HG02870 (cell line): Measurements from ENCODE around the gene TMEM203.

Source experiments
- ATAC-seq: cut with Tn5 transposase; IDR thresholded peaks from one replicate; pipeline ENCODE4 v1.9.1; 2021; ENCODE audit warnings: mild to moderate bottlenecking, moderate library complexity; ENCODE audit not compliant: unreplicated experiment

Gene TMEM203

GRCh38 chr9:137219757-137220316 is 14.4 kb upstream of the TMEM203 start:
- ATAC-seq: no peak

GRCh38 chr9:137218754-137219271 is 13.4 kb upstream of the TMEM203 start:
- no peak for ATAC-seq

GRCh38 chr9:137218212-137218753 is 12.8 kb upstream of the TMEM203 start:
- ATAC-seq: no peak

- ATAC-seq: no peak
Observed at GRCh38 chr9:137217276-137218211, 12.1 kb upstream of the TMEM203 start.

- no peak for ATAC-seq
Observed at GRCh38 chr9:137216188-137216965, 10.9 kb upstream of the TMEM203 start.

GRCh38 chr9:137215196-137215986 is 9.9 kb upstream of the TMEM203 start:
- ATAC-seq: no peak

- ATAC-seq: no peak
Observed at GRCh38 chr9:137214620-137215019, 9.2 kb upstream of the TMEM203 start.

- no peak for ATAC-seq
Observed at GRCh38 chr9:137213160-137214060, 8.0 kb upstream of the TMEM203 start.

- no peak for ATAC-seq
Observed at GRCh38 chr9:137212520-137212919, 7.1 kb upstream of the TMEM203 start.

GRCh38 chr9:137211532-137211931 is 6.1 kb upstream of the TMEM203 start:
- ATAC-seq: no peak

GRCh38 chr9:137206602-137207001 is 1.2 kb upstream of the TMEM203 start:
- ATAC-seq: no peak

- no peak for ATAC-seq
Observed at GRCh38 chr9:137204731-137205125, 720 bp downstream of the TMEM203 start.

- no peak for ATAC-seq
Observed at GRCh38 chr9:137202966-137203365, 2.5 kb downstream of the TMEM203 start.

GRCh38 chr9:137201205-137201868 is 4.1 kb downstream of the TMEM203 start:
- no peak for ATAC-seq

GRCh38 chr9:137200311-137201204 is 4.9 kb downstream of the TMEM203 start, which contains the start of gene TPRN:
TSS of gene TPRN (minus strand) at chr9:137200741. CDS start at chr9:137200711, 30 bp downstream.
- ATAC-seq: peak; percentile 94

- no peak for ATAC-seq
Observed at GRCh38 chr9:137199411-137200121, 5.9 kb downstream of the TMEM203 start.

- no peak for ATAC-seq
Observed at GRCh38 chr9:137198902-137199283, 6.6 kb downstream of the TMEM203 start.
